GM19025 (cell line): ENCODE measurements around the gene BTBD1.

Experiments
- ATAC-seq: cut with Tn5 transposase; IDR thresholded peaks from one replicate; pipeline ENCODE4 v1.9.1; 2021; ENCODE audit warnings: mild to moderate bottlenecking, low read depth, moderate library complexity; ENCODE audit not compliant: unreplicated experiment

The BTBD1 gene

DNA sequence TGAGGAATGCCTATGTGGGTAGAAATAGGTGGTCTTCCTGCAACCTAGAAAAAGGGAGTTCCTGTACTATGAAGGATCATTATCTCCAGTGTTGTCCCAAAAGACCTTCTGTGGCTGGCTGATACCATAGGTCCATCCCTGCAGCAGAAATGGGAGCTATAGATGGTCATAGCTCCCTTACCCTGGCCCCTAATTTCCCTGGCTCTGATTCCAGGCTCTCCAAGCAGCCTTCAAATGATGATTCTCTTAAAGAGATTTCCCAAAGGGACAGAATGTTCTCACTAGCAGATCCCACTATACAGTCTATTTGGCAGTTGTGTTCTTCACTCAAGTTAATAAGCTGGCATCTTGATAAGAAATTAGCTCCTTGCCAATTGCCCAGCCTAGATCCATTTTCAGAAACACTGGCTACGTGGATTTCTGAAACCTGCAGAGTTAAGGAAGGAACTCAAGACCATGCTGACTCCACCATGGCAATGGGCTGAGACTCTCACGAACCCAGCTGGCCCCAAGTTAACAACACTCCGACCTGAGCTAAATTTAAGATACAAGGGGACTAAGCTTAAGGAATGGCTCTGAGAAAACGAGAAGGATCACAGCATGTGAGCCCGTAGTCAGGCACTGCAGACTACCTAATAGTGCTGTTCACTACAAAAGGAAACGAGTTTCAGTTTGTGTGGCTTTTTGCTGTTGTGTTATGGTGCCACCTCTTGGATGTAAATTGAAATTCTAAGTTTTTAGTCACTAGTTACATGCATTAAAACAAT, 67.0 kb downstream of the BTBD1 start:
- ATAC-seq: peak; percentile 48

DNA sequence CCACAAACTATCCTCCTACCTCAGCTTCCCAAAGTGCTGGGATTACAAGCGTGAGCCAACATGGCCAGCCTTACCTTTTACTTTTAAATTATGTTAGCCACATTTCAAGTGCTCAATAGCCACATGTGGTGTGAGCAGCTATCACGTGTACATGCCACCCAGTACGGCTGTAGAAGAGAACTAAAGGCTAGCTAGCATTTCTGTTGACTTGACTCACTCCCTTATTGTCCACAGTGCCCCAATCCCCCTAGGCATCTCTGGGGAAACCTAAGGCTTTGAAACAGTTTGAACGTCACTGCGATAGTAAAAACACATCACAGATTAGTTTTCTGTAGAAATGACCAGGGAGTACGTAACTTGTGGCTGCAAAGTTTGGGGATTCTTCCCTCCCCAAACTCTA, 67.6 kb downstream of the BTBD1 start:
- no peak for ATAC-seq

DNA sequence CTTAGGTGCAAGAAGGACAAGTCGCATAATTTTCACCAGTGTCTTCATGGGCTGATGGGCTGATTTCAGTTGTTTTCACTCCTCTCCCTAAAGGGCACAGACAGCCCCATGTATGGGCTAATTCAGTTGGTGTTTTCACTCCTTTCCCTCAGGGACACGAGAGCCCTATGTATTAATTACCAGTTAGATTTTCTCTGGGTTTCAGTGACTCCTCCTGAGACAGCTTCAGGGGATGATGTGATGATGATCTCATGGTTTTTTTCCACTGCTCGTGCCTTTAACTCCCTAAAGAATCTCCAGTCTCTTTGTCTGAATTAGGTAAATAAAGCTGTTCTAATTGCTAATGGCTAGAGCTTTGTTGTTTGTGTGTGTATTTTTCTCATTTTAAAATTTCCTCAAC, 71.1 kb downstream of the BTBD1 start:
- ATAC-seq: no peak

DNA sequence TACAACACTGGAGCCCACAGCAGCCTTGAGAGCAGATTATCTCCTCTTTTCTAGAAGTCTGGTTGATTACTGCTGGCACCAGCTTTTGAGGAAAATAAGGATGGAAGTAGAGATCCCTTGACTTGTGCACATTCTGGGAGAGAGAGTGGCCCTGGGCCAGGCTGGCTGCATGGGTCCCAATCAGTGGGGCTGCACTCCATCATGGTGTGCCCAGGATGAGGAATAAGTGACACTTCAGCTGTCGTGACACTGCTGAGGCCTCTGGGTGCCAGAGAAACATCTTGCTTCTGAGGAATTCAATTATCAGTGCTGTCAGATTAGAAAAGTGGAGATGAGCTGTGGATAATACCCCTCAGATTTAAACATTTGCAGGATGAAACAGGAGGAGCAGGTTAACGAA, 72.0 kb downstream of the BTBD1 start:
- ATAC-seq: no peak

DNA sequence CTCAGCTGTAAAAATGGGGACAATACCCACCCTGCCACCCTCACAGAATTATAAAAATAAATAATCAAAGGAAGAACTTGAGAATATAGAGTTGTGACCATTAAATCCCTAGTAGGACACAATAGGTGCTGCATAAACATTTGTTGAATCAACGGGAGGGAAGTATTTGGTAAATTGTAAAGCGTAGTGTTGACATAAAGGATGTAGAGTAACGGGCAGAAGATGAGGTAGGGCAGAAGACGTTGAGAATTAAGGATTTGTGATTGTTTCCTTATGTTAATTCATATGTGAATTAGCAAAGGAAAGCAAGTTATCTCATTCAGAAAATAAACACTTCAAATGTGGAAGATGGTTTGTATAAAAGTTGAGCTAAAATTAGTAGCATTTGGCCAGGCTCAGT, 73.9 kb downstream of the BTBD1 start:
- no peak for ATAC-seq

DNA sequence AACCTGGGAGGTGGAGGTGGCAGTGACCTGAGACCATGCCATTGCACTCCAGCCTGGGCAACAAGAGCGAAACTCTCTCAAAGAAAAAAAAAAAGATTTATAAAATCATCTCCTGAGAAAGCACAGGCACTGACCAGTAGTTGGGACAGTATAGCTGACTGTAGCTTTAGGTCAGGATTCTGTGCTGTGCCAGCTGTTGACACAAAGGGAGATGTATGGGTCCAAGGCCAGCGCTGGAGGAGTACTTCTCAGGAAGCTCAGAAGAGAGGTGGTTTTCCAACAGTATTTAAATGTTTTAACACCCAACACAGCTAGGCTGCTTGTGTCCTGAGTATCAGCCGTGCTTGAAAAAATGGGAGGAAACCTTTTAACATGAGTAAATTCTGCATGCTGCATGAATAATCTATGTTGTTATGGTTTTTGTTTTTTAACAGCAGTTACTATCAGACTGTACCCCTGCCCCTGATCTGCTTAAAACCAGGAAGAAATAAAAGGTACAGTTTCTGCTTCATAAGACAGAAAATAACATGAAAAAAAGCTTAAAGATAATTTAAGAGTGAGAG, 74.5 kb downstream of the BTBD1 start:
- ATAC-seq: no peak

DNA sequence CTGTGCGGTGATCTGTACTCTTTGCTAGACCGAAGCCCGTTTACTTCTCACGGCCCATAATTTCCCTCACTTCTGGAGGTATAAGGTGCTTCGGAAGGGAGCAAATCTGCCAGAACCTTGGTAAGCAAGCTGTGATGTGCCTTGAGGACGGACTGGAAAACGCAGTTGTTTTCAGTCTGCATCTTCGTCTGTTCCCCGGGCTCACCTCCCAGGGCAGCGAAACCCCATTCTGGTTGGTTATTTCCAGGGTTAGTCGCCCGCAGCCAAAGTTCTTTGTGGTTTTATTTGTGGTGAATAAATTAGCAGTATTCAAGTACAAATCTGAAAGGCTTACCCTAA, 80.6 kb downstream of the BTBD1 start:
- ATAC-seq: peak; percentile 8

DNA sequence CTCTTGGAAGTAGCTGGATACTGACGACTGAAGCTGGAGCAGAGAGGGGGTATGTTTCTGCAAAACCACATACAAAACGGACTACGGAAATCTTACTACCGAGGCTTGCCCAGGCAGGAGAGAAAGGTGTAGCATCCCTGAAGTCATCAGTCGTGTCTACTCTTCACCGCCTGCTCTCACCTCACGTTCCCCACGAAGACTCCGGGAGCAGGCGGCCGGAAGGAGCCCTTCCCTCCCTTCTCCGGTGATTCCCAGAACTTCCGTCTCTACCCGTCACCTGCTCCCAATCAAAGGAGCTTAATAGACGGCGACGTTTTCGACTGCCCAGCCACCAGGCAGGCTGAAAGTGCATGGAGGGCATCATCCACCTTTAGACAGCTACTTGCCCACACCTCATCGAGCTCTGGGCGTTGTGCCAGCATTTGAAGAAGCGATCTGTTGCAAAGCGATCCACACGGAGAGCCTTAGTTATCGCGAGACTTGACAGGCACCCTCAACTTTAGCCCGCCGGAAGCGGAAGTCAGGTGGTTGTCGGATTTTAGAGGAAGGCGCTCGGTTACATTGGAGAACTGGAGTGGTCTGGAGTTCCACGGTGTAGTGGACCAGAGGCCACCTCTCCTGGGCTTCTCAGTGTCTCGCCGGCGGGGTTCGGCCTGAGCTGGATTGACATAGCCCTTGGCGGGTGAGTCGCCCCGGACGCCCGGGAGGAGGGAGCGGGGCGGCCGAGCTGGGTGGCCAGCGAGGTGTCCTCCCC, 81.2 kb downstream of the BTBD1 start, which contains the start of gene RAMAC:
TSS of gene RAMAC (plus strand) at position 523 of the 754 bp plus-strand sequence. CDS start 2,809 bp downstream, outside the sequence.
- peak; percentile 95 for ATAC-seq

DNA sequence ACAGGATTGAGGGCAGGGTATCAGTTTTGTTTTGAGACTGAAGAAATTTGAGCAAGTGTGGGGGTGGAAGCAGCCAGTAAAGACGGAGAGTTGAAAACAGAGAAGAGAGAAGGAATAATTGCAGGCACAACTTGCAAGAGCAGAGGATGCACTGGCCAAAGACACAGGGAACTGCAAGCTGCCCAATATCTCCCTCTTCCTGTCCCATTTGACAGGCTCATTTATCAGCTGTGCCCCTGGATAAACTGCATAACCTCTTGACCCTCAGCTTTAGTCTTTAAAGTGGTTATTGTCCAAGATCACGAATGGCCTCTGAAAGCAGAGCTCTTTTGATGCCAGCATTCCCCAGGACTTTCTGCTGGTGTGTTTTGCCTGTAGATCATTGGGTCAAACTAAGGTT, 86.1 kb downstream of the BTBD1 start:
- no peak for ATAC-seq

DNA sequence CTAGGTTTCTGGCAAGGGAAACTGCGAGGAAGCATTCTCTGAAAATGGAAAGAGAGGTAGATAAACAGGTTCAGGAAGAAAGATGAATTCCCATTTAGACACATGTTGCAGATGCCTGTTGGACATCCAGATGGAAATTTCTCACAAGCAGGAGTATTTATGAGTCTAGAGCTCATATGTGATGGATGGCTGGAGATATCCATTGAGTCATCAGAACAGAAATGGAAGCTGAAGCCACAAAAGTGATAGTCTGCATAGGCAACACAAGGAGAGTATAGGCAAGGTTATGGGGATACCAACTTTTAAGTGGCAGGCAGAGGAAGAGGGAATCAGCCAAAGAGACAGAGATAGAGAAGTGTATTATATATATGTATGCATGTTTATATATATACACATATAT, 87.3 kb downstream of the BTBD1 start:
- no peak for ATAC-seq

DNA sequence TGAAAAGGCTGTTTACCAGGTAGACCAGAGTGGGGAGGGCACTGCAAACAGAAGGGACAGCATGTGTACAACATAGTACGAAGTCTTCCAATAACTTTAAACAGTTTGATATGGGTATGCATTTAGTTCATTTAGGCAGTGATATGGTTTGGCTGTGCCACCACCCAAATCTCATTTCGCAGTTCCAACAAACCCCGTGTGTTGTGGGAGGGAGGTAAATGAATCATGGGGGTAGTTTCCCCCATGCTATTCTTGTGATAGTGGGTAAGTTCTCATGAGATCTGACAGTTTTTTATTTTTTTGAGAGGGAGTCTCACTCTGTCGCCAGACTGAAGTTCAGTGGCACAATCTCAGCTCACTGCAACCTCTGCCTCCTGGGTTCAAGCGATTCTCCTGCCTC, 88.6 kb downstream of the BTBD1 start:
- no peak for ATAC-seq

DNA sequence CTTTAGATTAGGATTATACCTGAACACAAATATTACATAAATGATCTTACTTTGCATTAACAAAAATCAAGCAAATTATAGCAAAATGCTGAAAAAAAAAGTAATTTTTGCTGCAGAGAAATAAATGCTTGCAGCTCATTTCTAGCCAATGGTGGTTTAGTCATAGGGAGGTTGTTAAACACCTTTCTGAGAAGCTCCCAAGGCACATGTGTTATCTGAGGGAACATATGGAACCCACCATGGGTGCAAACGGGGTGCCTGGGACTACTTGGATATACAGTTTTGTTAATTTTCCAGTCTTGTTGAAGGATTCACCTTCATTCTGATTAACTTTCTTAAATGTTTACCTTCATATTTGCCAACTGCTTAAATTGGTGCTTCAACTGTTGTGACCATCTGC, 90.0 kb downstream of the BTBD1 start:
- ATAC-seq: no peak

DNA sequence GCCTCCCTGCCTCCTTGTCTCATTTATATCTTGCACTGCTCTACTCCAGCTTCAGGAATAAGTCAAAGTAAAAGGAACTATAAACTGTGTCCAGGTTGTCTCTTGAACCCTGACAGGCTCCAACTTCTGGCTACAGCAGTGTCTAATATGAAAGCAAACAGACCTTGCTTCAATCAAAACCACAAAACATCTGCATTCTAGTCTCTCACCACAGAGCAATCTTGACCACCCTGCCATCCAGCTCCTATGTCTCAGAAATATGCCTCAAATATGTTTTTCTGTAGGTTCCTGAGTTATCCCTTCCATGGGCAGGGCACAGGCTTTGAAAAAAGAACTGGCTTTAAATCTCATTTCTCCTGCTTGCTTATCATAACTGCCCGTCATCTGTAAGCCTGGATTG, 94.1 kb downstream of the BTBD1 start:
- no peak for ATAC-seq

DNA sequence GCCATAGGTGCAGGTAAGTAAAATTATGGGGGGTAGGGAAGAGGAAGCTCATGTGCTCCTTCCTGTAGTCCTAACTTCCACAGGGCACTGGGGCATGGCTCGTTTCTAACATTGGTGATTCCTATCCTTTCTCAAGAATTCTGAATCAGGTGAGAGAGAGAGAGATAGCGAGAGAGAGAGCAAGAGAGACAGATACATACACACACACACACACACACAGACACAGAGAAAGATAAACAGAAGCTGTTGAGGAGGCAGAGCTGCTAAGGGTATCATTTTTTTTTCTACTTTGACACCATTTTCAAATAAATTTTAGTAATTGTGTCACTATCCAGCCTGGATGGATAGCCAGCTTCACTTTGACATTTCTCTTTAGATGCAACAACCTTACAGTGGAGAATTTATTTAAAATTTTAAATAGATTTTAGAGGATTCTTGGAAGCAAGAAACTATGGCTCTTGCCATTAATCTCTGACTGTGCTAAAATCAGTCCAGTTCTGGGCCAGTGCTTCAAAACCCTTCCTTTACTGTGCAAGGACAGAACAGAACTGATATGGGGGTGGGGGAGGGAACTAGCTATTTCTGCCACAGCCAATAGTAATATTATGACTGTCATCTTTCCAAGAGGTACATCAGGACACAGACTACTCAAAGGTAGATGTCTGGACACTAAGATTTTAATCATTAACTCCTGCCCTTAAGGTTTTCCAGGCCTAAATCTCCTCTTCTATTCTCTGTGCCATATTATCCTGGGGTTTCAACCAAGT, 95.7 kb downstream of the BTBD1 start:
- no peak for ATAC-seq

DNA sequence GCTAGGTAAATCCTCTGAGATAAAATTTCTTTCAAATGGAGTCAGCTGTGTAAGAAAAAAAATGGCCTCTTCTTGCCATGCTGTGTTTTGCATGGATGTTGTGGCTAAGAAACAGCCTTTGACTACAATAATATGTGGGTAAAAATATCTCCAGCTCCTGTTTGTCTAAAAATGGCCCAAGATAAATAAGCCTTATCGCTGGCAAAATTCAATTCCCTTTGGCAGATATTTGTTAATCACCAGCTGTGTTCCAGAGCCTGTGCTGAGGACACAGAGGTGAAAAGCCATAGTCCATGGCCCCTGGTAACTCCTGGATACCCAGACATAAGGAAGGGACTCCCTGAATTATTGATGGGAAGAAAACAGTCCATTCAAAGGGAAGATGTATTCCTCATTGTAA, 96.4 kb downstream of the BTBD1 start:
- no peak for ATAC-seq

DNA sequence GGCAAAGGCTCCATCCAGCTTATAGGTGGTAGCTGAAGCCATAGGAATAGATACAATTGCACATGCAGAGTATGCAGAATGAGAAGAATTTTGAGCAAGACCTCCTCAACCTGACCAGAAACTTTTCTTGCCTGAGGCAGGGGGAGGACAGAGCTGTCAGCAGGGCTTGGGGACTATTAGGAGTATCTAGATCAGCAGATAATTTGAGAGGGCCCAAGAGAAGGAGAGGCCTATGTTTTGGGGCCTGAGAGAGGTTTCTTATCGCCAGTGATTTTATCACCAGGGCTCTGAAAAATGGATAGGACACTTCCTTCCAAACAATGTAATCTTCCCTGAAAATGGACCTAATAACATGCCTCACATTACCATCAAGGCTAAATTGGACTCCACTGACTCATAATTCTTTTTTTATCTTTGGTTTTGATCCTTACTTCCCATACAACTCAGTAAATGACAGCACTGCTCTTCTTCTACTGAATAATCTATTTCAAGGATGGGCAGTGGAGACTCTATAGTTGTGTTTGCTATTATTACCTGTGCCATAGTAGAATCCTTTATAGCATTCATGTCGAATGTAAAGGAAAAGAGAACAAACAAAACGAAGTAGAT, 96.9 kb downstream of the BTBD1 start:
- no peak for ATAC-seq

DNA sequence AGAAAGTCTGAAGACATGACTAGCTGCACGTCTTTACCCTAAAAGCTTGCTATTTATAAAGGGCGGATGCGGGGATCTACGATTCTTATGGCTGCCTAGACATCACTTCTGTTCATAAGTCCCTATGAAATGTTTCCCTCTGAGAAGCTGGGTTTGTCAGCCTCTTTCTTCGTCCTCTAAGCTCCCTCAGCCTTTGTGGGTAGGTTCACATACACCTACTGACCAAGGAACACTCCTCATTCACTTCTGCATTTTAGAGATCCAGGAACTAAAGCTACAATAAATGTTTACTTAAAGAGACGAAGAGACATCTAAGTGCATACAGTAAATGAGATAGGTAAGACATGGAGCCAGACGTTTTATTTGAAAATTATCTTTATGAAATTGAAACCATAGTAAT, 97.7 kb downstream of the BTBD1 start:
- ATAC-seq: no peak

DNA sequence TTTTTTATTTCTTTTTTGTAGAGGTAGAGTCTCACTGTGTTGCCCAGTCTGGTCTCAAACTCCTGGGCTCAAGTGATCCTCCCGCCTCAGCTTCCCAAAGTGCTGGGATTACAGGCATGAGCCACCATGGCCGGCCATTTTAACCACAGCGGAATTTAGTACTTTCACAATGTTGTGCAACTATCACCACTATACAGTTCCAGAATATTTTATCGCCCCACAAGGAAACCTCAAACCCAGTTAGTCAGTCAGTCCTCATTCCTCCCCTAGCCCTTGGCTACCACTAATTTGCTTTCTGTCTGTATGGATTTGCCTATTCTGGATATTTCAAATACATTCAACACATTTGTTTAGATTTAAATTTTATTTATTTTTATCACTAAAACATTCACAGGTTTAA, 99.0 kb downstream of the BTBD1 start:
- ATAC-seq: no peak

DNA sequence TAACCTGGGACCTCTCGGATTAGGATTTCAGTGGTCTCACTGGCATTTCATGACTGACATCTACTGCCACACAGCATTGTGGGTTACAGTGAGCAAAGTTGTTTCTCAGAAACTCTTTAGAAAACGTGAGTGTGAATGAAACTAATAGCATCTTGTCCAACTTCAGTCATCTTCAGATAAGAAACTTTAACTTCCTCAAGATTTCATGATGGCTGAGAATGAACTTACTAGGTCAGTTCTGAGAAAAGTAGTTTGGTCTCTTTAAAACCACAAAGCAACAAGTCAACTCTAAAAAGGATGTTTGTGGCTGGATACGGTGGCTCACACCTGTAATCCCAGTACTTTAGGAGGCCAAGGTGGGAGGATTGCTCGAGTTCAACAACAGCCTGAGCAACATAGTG, 100.4 kb downstream of the BTBD1 start:
- ATAC-seq: peak; percentile 77
